A549 (cell line): Measurements from ENCODE around the gene POC1A. TPM values are rescaled to one million over a fixed set of nuclear protein-coding genes. Genes with fewer than 3 reads are reported as not detected.

Experiments used
- ATAC-seq, 2 experiments: fragments of 200-7000 bp in 1 of 2; fragments of >200 bp in 1 of 2; cut with Nextera tagmentation in 1 of 2; cut with Tn5 transposase in 1 of 2; 3 replicates each; pipeline versions ENCODE4 v1.8.0 to v1.9.1; 2018 to 2020; ENCODE audit warnings: mild to moderate bottlenecking in 1 of 2, moderate library complexity in 1 of 2
- CTCF ChIA-PET: fragments of 300-600 bp; sonication (Branson Sonifier 250); formaldehyde crosslinking; extraction: SDS; loops from one replicate; lab custom pipeline; 2021; ENCODE audit warnings: antibody characterized with exemption, inconsistent platforms; lab: Yijun Ruan, JAX
- POLR2A ChIA-PET: fragments of 350-600 bp; formaldehyde crosslinking; extraction: SDS; loops from one replicate; lab custom pipeline; 2021; ENCODE audit warnings: antibody characterized with exemption, inconsistent platforms; lab: Yijun Ruan, JAX
- DNase-seq, 2 experiments: peaks; one replicate each; pipeline versions ENCODE4 v3.0.0 to v3.0.0-alpha.2; 2011 to 2016; ENCODE audit warnings: low read depth in 1 of 2, low spot score in 1 of 2
- FAIRE-seq: peaks from 2 replicates; lab custom pipeline; 2011; peaks lifted over from hg19 to GRCh38; lab: Jason Lieb, UNC
- H3K27ac ChIP-seq, 2 experiments: fragments of >200 bp; sonication (Bioruptor Twin); formaldehyde crosslinking; 3 replicates each; pipeline ENCODE4 v1.5.1; 2016 to 2017
- H3K4me1 ChIP-seq: fragments of >200 bp; sonication (Bioruptor Twin); formaldehyde crosslinking; 3 replicates; pipeline ENCODE4 v1.6.1; 2016
- H3K4me2 ChIP-seq: fragments of >200 bp; sonication (Bioruptor Twin); formaldehyde crosslinking; 3 replicates; pipeline ENCODE4 v1.6.1; 2016
- H3K4me3 ChIP-seq: fragments of >200 bp; sonication (Bioruptor Twin); formaldehyde crosslinking; 3 replicates; pipeline ENCODE4 v1.5.1; 2016
- H3K9me3 ChIP-seq: fragments of >200 bp; sonication (Bioruptor Twin); formaldehyde crosslinking; 3 replicates; pipeline ENCODE4 v1.6.1; 2016
- BCL3 ChIP-seq: fragments of >200 bp; sonication (Bioruptor Twin); formaldehyde crosslinking; IDR thresholded peaks from 3 replicates; pipeline ENCODE4 v1.6.1; 2016
- BHLHE40 ChIP-seq: IDR thresholded peaks from 2 replicates; pipeline ENCODE4 v1.6.1; 2012; ENCODE audit warnings: low read depth, low read length, inconsistent platforms
- CEBPB ChIP-seq, 2 experiments: fragments of >200 bp in 1 of 2; sonication (Bioruptor Twin) in 1 of 2; formaldehyde crosslinking in 1 of 2; IDR thresholded peaks; 2 replicates each; pipeline ENCODE4 v1.6.1; 2012 to 2016
- EP300 ChIP-seq, 2 experiments: fragments of >200 bp; sonication (Bioruptor Twin); formaldehyde crosslinking; IDR thresholded peaks; 2 replicates in 1 of 2; 3 replicates in 1 of 2; pipeline ENCODE4 v1.6.1; 2016 to 2017
- FOXS1 ChIP-seq: fragments of 250-450 bp; sonication (Bioruptor Pico); IDR thresholded peaks from 2 replicates; pipeline ENCODE4 v1.5.0; 2020; ENCODE audit warnings: mild to moderate bottlenecking, moderate library complexity
- HOXA7 ChIP-seq: fragments of 250-450 bp; sonication (Bioruptor Pico); IDR thresholded peaks from 2 replicates; pipeline ENCODE4 v1.5.0; 2020; ENCODE audit warnings: mild to moderate bottlenecking, moderate library complexity
- KDM1A ChIP-seq: fragments of 200-600 bp; sonication (generic); IDR thresholded peaks from 2 replicates; pipeline ENCODE4 v1.6.1; 2016; ENCODE audit warnings: low read depth, mild to moderate bottlenecking
- KDM5A ChIP-seq: fragments of 200-600 bp; sonication (generic); IDR thresholded peaks from 2 replicates; pipeline ENCODE4 v1.6.1; 2016; ENCODE audit warnings: antibody characterized with exemption, mild to moderate bottlenecking
- MAFK ChIP-seq: fragments of 450-650 bp; IDR thresholded peaks from 2 replicates; pipeline ENCODE4 v1.6.1; 2014; ENCODE audit not compliant: partially characterized antibody
- MYC ChIP-seq: IDR thresholded peaks from 2 replicates; pipeline ENCODE4 v1.6.1; 2012; ENCODE audit warnings: mild to moderate bottlenecking, inconsistent platforms, low read length, improper control_type of control experiment, borderline replicate concordance
- POLR2AphosphoS2 ChIP-seq: conservative IDR thresholded peaks from 2 replicates; pipeline ENCODE4 v1.6.1; 2012; ENCODE audit warnings: low read length, improper control_type of control experiment, inconsistent platforms
- RAD21 ChIP-seq, 2 experiments: fragments of >200 bp in 1 of 2; sonication (Bioruptor Twin) in 1 of 2; formaldehyde crosslinking in 1 of 2; IDR thresholded peaks in 1 of 2; conservative IDR thresholded peaks in 1 of 2; 2 replicates in 1 of 2; 3 replicates in 1 of 2; pipeline ENCODE4 v1.6.1; 2012 to 2018; ENCODE audit warnings: inconsistent platforms in 1 of 2
- RNF2 ChIP-seq: fragments of 200-600 bp; sonication (generic); IDR thresholded peaks from 2 replicates; pipeline ENCODE4 v1.6.1; 2016; ENCODE audit warnings: low read depth, mild to moderate bottlenecking, antibody characterized with exemption, moderate library complexity, borderline replicate concordance
- SREBF2 ChIP-seq: fragments of 450-650 bp; IDR thresholded peaks from 2 replicates; pipeline ENCODE4 v1.6.1; 2014; ENCODE audit warnings: mild to moderate bottlenecking, moderate library complexity
- TP53 ChIP-seq: fragments of 250-450 bp; sonication (Bioruptor Pico); IDR thresholded peaks from 2 replicates; pipeline ENCODE4 v1.5.0; 2021; ENCODE audit warnings: mild to moderate bottlenecking, moderate library complexity
- WGBS: methylation state at CpG from one replicate; pipeline ENCODE4 v1.1.6; 2017; ENCODE audit errors: missing lambda C conversion rate; 5-methylcytosine and 5-hydroxymethylcytosine counted together
- polyA plus RNA-seq, 4 experiments: library from polyadenylated mRNA; depleted of rRNA in 3 of 4; stranded (reverse); fragments of >200 nt; fragmentation: RNase III in 1 of 4; extraction: RNeasy Plus Mini Kit Qiagen cat#74134 plus additional on column Dnase treatment in 1 of 4; gene quantifications; 2 replicates in 3 of 4; 3 replicates in 1 of 4; pipeline ENCODE4 v1.2.3, GENCODE V29; 2011 to 2017
- TF ChIP-seq, protein P1 (sequence below): fragments of 450-650 bp; IDR thresholded peaks from 2 replicates; pipeline ENCODE4 v1.6.1; 2014; ENCODE audit warnings: antibody characterized with exemption

The POC1A gene
- polyA plus RNA-seq, 2 of the 4 experiments (the other 2 are of a cell fraction): 9.4 to 14.1 TPM

- no peak for FAIRE-seq
- Histone ChIP-seq H3K4me2 (no peak overlapping the region), H3K4me1 (no peaks in the 10 kb centered on the region), H3K9me3 (no peaks in the 10 kb centered on the region), H3K4me3 (no peak overlapping the region), H3K27ac (no peak overlapping the region)
- no peak for ATAC-seq
- no peak for DNase-seq
- CTCF ChIA-PET: interaction anchor here (0.8 kb wide), 1 partner anchor 11 kb away, joined by 3 read pairs; no protein-coding TSS in a partner anchor
- TF ChIP-seq MAFK (no peak), CEBPB (IDR thresholded peaks at IDR 0.05) (no peak), POLR2AphosphoS2 (no peak), RAD21 (conservative IDR thresholded peaks at IDR 0.05 in 1 of 2, IDR thresholded peaks at IDR 0.05 in 1 of 2) (no peak), EP300 (IDR thresholded peaks at IDR 0.05) (no peak), FOXS1 (CRISPR knock-in tag) (no peak), KDM1A (no peak), BHLHE40 (no peak), TP53 (CRISPR knock-in tag) (no peak), MYC (no peak), HOXA7 (CRISPR knock-in tag) (no peak), BCL3 (no peak), KDM5A (no peak), SREBF2 (no peak), RNF2 (no peak)
- TF ChIP-seq, protein P1, sequence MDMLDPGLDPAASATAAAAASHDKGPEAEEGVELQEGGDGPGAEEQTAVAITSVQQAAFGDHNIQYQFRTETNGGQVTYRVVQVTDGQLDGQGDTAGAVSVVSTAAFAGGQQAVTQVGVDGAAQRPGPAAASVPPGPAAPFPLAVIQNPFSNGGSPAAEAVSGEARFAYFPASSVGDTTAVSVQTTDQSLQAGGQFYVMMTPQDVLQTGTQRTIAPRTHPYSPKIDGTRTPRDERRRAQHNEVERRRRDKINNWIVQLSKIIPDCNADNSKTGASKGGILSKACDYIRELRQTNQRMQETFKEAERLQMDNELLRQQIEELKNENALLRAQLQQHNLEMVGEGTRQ: no peak
- POLR2A ChIA-PET: no interaction called here
- 61% methylated on average over 4 of the region's 7 CpGs for WGBS
These were observed 128.8 kb downstream of the POC1A start for GRCh38 chr3:52025453-52025852.

Other genes with a start within 250 kb of the POC1A start
- gene RRP9, start 212.5 kb downstream of the POC1A start, polyA plus RNA-seq (2011; rRNA removed): 17.0 TPM in 2 replicates
- gene RRP9, start 212.5 kb downstream of the POC1A start, polyA plus RNA-seq (2017; fragmentation: RNase III; extraction: RNeasy Plus Mini Kit Qiagen cat#74134 plus additional on column Dnase treatment): 31.3 to 35.1 TPM (median 34.3 TPM) in 3 replicates
- gene PARP3, start 212.1 kb downstream of the POC1A start, polyA plus RNA-seq (2011; rRNA removed): 7.6 and 7.8 TPM in 2 replicates
- 10.8 to 14.0 TPM (median 11.0 TPM) in 3 replicates for gene PARP3, start 212.1 kb downstream of the POC1A start, polyA plus RNA-seq (2017; fragmentation: RNase III; extraction: RNeasy Plus Mini Kit Qiagen cat#74134 plus additional on column Dnase treatment)
- gene GPR62, start 199.0 kb downstream of the POC1A start, polyA plus RNA-seq (2011; rRNA removed): not detected in 2 replicates
- 0.05 TPM in 1 of 3 replicates, not detected in the others for gene GPR62, start 199.0 kb downstream of the POC1A start, polyA plus RNA-seq (2017; fragmentation: RNase III; extraction: RNeasy Plus Mini Kit Qiagen cat#74134 plus additional on column Dnase treatment)
- 8.6 and 9.3 TPM in 2 replicates for gene PCBP4, start 187.0 kb downstream of the POC1A start, polyA plus RNA-seq (2011; rRNA removed)
- gene PCBP4, start 187.0 kb downstream of the POC1A start, polyA plus RNA-seq (2017; fragmentation: RNase III; extraction: RNeasy Plus Mini Kit Qiagen cat#74134 plus additional on column Dnase treatment): 10.9 to 11.5 TPM (median 11.0 TPM) in 3 replicates
- gene ABHD14B, start 180.4 kb downstream of the POC1A start, polyA plus RNA-seq (2011; rRNA removed): 37.9 and 39.7 TPM in 2 replicates
- gene ABHD14B, start 180.4 kb downstream of the POC1A start, polyA plus RNA-seq (2017; fragmentation: RNase III; extraction: RNeasy Plus Mini Kit Qiagen cat#74134 plus additional on column Dnase treatment): 23.2 to 27.2 TPM (median 23.5 TPM) in 3 replicates
- 6.3 and 7.5 TPM in 2 replicates for gene ABHD14A, start 179.4 kb downstream of the POC1A start, polyA plus RNA-seq (2011; rRNA removed)
- 9.1 to 9.5 TPM (median 9.5 TPM) in 3 replicates for gene ABHD14A, start 179.4 kb downstream of the POC1A start, polyA plus RNA-seq (2017; fragmentation: RNase III; extraction: RNeasy Plus Mini Kit Qiagen cat#74134 plus additional on column Dnase treatment)
- gene ACY1, start 170.9 kb downstream of the POC1A start, polyA plus RNA-seq (2011; rRNA removed): 21.1 and 25.1 TPM in 2 replicates
- 19.9 to 21.4 TPM (median 20.7 TPM) in 3 replicates for gene ACY1, start 170.9 kb downstream of the POC1A start, polyA plus RNA-seq (2017; fragmentation: RNase III; extraction: RNeasy Plus Mini Kit Qiagen cat#74134 plus additional on column Dnase treatment)
- gene RPL29, start 158.5 kb downstream of the POC1A start, polyA plus RNA-seq (2011; rRNA removed): 808 and 909 TPM in 2 replicates
- gene RPL29, start 158.5 kb downstream of the POC1A start, polyA plus RNA-seq (2017; fragmentation: RNase III; extraction: RNeasy Plus Mini Kit Qiagen cat#74134 plus additional on column Dnase treatment): 1,098 to 1,170 TPM (median 1,152 TPM) in 3 replicates
- 3.9 and 4.4 TPM in 2 replicates for gene DUSP7, start 97.9 kb downstream of the POC1A start, polyA plus RNA-seq (2011; rRNA removed)
- gene DUSP7, start 97.9 kb downstream of the POC1A start, polyA plus RNA-seq (2017; fragmentation: RNase III; extraction: RNeasy Plus Mini Kit Qiagen cat#74134 plus additional on column Dnase treatment): 4.8 TPM in 3 replicates
- 59.7 and 63.7 TPM in 2 replicates for gene ALAS1, start 43.7 kb upstream of the POC1A start, polyA plus RNA-seq (2011; rRNA removed)
- 50.5 to 56.8 TPM (median 53.9 TPM) in 3 replicates for gene ALAS1, start 43.7 kb upstream of the POC1A start, polyA plus RNA-seq (2017; fragmentation: RNase III; extraction: RNeasy Plus Mini Kit Qiagen cat#74134 plus additional on column Dnase treatment)
- gene TLR9, start 71.2 kb upstream of the POC1A start, polyA plus RNA-seq (2011; rRNA removed): 0.04 and 0.12 TPM in 2 replicates
- gene TLR9, start 71.2 kb upstream of the POC1A start, polyA plus RNA-seq (2017; fragmentation: RNase III; extraction: RNeasy Plus Mini Kit Qiagen cat#74134 plus additional on column Dnase treatment): not detected in 3 replicates
- gene TWF2, start 84.7 kb upstream of the POC1A start, polyA plus RNA-seq (2011; rRNA removed): 36.8 and 46.3 TPM in 2 replicates
- 50.5 to 55.4 TPM (median 53.6 TPM) in 3 replicates for gene TWF2, start 84.7 kb upstream of the POC1A start, polyA plus RNA-seq (2017; fragmentation: RNase III; extraction: RNeasy Plus Mini Kit Qiagen cat#74134 plus additional on column Dnase treatment)
- gene PPM1M, start 91.3 kb upstream of the POC1A start, polyA plus RNA-seq (2011; rRNA removed): 6.3 and 8.8 TPM in 2 replicates
- gene PPM1M, start 91.3 kb upstream of the POC1A start, polyA plus RNA-seq (2017; fragmentation: RNase III; extraction: RNeasy Plus Mini Kit Qiagen cat#74134 plus additional on column Dnase treatment): 5.8 to 8.0 TPM (median 5.9 TPM) in 3 replicates
- gene WDR82, start 124.2 kb upstream of the POC1A start, polyA plus RNA-seq (2011; rRNA removed): 52.7 and 58.5 TPM in 2 replicates
- 50.6 to 53.8 TPM (median 52.4 TPM) in 3 replicates for gene WDR82, start 124.2 kb upstream of the POC1A start, polyA plus RNA-seq (2017; fragmentation: RNase III; extraction: RNeasy Plus Mini Kit Qiagen cat#74134 plus additional on column Dnase treatment)
- 4.4 and 5.7 TPM in 2 replicates for gene GLYCTK, start 133.4 kb upstream of the POC1A start, polyA plus RNA-seq (2011; rRNA removed)
- 4.6 to 5.1 TPM (median 4.9 TPM) in 3 replicates for gene GLYCTK, start 133.4 kb upstream of the POC1A start, polyA plus RNA-seq (2017; fragmentation: RNase III; extraction: RNeasy Plus Mini Kit Qiagen cat#74134 plus additional on column Dnase treatment)
- gene DNAH1, start 161.9 kb upstream of the POC1A start, polyA plus RNA-seq (2011; rRNA removed): 1.6 and 2.9 TPM in 2 replicates
- 0.63 to 0.88 TPM (median 0.65 TPM) in 3 replicates for gene DNAH1, start 161.9 kb upstream of the POC1A start, polyA plus RNA-seq (2017; fragmentation: RNase III; extraction: RNeasy Plus Mini Kit Qiagen cat#74134 plus additional on column Dnase treatment)